Measurements from ENCODE around the gene NUPR1.
"Not testable (repeated sequence)": the region's sequence is repeated elsewhere in the genome, so short reads cannot be mapped to it uniquely, and the experiment has no call there.

Gene NUPR1

GRCh38 chr16:28526201-28527099 lies 12.3 kb downstream of the NUPR1 start:
- no peak for DNase-seq

GRCh38 chr16:28524681-28525171 lies 14.0 kb downstream of the NUPR1 start:
- DNase-seq = no peak

GRCh38 chr16:28522792-28523191 lies 16.0 kb downstream of the NUPR1 start:
- no peak for DNase-seq

GRCh38 chr16:28521436-28521835 lies 17.3 kb downstream of the NUPR1 start:
- no peak for DNase-seq

- no peak for DNase-seq
Observed at GRCh38 chr16:28520672-28521071, 18.1 kb downstream of the NUPR1 start.

GRCh38 chr16:28514246-28514645 lies 24.5 kb downstream of the NUPR1 start:
- no peak for DNase-seq

GRCh38 chr16:28513484-28514181 lies 25.1 kb downstream of the NUPR1 start:
- no peak for DNase-seq

GRCh38 chr16:28511801-28512789 lies 26.7 kb downstream of the NUPR1 start:
- DNase-seq = no peak

GRCh38 chr16:28511031-28511430 lies 27.7 kb downstream of the NUPR1 start:
- no peak for DNase-seq

- no peak for DNase-seq
Observed at GRCh38 chr16:28505489-28506137, 33.2 kb downstream of the NUPR1 start.

GRCh38 chr16:28504707-28505404 lies 33.9 kb downstream of the NUPR1 start:
- DNase-seq = no peak

- no peak for DNase-seq
Observed at GRCh38 chr16:28503470-28504259, 35.1 kb downstream of the NUPR1 start.

GRCh38 chr16:28502290-28502689 lies 36.5 kb downstream of the NUPR1 start:
- DNase-seq = no peak

- no peak for DNase-seq
Observed at GRCh38 chr16:28501258-28502232, 37.2 kb downstream of the NUPR1 start.

GRCh38 chr16:28500476-28501180 lies 38.1 kb downstream of the NUPR1 start:
- DNase-seq = not testable (repeated sequence)

GRCh38 chr16:28499854-28500253 lies 38.9 kb downstream of the NUPR1 start:
- no peak for DNase-seq

GRCh38 chr16:28498666-28499381 lies 40.0 kb downstream of the NUPR1 start:
- no peak for DNase-seq
